ENCODE data around the gene ZCCHC10.
"Not testable (repeated sequence)": the region's sequence is repeated elsewhere in the genome, so short reads cannot be mapped to it uniquely, and the experiment has no call there.

ZCCHC10 gene

GRCh38 chr5:133025804-133026663 lies at the start of gene ZCCHC10:
ZCCHC10 (minus strand) TSS chr5:133026549; CDS start chr5:133026537, 12 bp downstream.
- peak; percentile 94 for DNase-seq (ENCODE audit: low spot score)

GRCh38 chr5:133075572-133076536 lies 49.5 kb upstream of the ZCCHC10 start:
- no peak for DNase-seq (ENCODE audit: low spot score)

GRCh38 chr5:133072021-133072420 lies 45.7 kb upstream of the ZCCHC10 start:
- no peak for DNase-seq (ENCODE audit: low spot score)

- peak; percentile 39 for DNase-seq (ENCODE audit: low spot score)
These were observed 39.7 kb upstream of the ZCCHC10 start for GRCh38 chr5:133066045-133066444.

- no peak for DNase-seq (ENCODE audit: low spot score)
These were observed 39.1 kb upstream of the ZCCHC10 start for GRCh38 chr5:133065471-133065870.

GRCh38 chr5:133063965-133064364 lies 37.6 kb upstream of the ZCCHC10 start:
- no peak for DNase-seq (ENCODE audit: low spot score)

- no peak for DNase-seq (ENCODE audit: low spot score)
These were observed 35.9 kb upstream of the ZCCHC10 start for GRCh38 chr5:133062276-133062675.

GRCh38 chr5:133059621-133060020 lies 33.3 kb upstream of the ZCCHC10 start:
- DNase-seq (ENCODE audit: low spot score) = no peak

GRCh38 chr5:133056891-133057290 lies 30.5 kb upstream of the ZCCHC10 start:
- no peak for DNase-seq (ENCODE audit: low spot score)

GRCh38 chr5:133054697-133055471 lies 28.5 kb upstream of the ZCCHC10 start:
- no peak for DNase-seq (ENCODE audit: low spot score)

GRCh38 chr5:133053448-133053847 lies 27.1 kb upstream of the ZCCHC10 start:
- no peak for DNase-seq (ENCODE audit: low spot score)

- peak; percentile 41 for DNase-seq (ENCODE audit: low spot score)
These were observed 26.2 kb upstream of the ZCCHC10 start for GRCh38 chr5:133052317-133053175.

GRCh38 chr5:133051542-133052316 lies 25.4 kb upstream of the ZCCHC10 start, which contains the start of gene HSPA4:
HSPA4 (plus strand) TSS chr5:133052013; CDS start chr5:133052251, 238 bp downstream.
- DNase-seq (ENCODE audit: low spot score) = peak; percentile 98

GRCh38 chr5:133051061-133051541 lies 24.8 kb upstream of the ZCCHC10 start:
- no peak for DNase-seq (ENCODE audit: low spot score)

- DNase-seq (ENCODE audit: low spot score) = no peak
These were observed 24.2 kb upstream of the ZCCHC10 start for GRCh38 chr5:133050521-133050920.

GRCh38 chr5:133049726-133050048 lies 23.3 kb upstream of the ZCCHC10 start:
- no peak for DNase-seq (ENCODE audit: low spot score)

GRCh38 chr5:133048993-133049725 lies 22.8 kb upstream of the ZCCHC10 start:
- DNase-seq (ENCODE audit: low spot score) = no peak

- no peak for DNase-seq (ENCODE audit: low spot score)
These were observed 21.1 kb upstream of the ZCCHC10 start for GRCh38 chr5:133047404-133047803.

- not testable (repeated sequence) for DNase-seq (ENCODE audit: low spot score)
These were observed 20.2 kb upstream of the ZCCHC10 start for GRCh38 chr5:133046560-133046959.
